ENCODE measurements around the gene VAMP3.

The VAMP3 gene

DNA sequence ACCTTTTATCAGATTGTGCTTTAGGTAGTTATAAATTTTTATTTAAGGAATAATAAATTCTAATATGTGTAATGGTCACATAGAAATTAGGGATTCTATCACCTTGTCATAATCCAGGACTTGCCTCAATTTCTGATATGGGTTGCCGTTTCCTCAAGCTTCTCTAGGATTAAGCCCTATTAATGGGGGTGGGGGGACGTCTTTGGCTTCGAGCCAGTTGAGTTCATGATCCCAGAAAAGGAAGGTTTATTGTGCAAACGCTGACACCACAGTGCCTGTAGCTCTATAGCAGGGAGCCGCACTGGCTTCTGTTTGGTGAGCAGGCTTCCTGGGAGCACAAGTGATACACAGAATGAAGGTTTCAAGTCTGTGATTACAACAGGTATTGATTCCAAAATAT, 22.0 kb upstream of the VAMP3 start:
- no peak for DNase-seq (ENCODE audit: low read depth)
- TF ChIP-seq, protein P1, sequence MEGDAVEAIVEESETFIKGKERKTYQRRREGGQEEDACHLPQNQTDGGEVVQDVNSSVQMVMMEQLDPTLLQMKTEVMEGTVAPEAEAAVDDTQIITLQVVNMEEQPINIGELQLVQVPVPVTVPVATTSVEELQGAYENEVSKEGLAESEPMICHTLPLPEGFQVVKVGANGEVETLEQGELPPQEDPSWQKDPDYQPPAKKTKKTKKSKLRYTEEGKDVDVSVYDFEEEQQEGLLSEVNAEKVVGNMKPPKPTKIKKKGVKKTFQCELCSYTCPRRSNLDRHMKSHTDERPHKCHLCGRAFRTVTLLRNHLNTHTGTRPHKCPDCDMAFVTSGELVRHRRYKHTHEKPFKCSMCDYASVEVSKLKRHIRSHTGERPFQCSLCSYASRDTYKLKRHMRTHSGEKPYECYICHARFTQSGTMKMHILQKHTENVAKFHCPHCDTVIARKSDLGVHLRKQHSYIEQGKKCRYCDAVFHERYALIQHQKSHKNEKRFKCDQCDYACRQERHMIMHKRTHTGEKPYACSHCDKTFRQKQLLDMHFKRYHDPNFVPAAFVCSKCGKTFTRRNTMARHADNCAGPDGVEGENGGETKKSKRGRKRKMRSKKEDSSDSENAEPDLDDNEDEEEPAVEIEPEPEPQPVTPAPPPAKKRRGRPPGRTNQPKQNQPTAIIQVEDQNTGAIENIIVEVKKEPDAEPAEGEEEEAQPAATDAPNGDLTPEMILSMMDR (IDR thresholded peaks at IDR 0.05; ENCODE audit: low read depth, low read length, missing control alignments): no peak
- no peak overlapping the region for H3K4me3 ChIP-seq (ENCODE audit: low read depth, low read length)

DNA sequence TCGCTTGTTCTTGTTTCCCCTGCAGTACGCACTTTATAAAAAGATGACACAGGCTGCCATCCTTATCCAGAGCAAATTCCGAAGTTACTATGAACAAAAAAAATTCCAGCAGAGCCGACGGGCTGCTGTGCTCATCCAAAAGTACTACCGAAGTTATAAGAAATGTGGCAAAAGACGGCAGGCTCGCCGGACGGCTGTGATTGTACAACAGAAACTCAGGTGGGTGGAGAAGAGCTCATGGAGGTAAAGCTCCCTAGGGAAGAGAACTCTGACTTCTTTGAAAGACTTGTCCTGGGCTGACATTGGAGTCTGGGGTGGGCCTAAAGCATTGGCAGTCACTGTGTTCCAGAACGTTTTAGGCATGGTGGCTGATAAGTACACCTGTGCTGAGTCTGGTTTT, 19.9 kb upstream of the VAMP3 start:
- TF ChIP-seq, protein P1 (IDR thresholded peaks at IDR 0.05; ENCODE audit: low read depth, low read length, missing control alignments): no peak
- no peak for DNase-seq (ENCODE audit: low read depth)
- H3K4me3 ChIP-seq (ENCODE audit: low read depth, low read length): no peak overlapping the region

DNA sequence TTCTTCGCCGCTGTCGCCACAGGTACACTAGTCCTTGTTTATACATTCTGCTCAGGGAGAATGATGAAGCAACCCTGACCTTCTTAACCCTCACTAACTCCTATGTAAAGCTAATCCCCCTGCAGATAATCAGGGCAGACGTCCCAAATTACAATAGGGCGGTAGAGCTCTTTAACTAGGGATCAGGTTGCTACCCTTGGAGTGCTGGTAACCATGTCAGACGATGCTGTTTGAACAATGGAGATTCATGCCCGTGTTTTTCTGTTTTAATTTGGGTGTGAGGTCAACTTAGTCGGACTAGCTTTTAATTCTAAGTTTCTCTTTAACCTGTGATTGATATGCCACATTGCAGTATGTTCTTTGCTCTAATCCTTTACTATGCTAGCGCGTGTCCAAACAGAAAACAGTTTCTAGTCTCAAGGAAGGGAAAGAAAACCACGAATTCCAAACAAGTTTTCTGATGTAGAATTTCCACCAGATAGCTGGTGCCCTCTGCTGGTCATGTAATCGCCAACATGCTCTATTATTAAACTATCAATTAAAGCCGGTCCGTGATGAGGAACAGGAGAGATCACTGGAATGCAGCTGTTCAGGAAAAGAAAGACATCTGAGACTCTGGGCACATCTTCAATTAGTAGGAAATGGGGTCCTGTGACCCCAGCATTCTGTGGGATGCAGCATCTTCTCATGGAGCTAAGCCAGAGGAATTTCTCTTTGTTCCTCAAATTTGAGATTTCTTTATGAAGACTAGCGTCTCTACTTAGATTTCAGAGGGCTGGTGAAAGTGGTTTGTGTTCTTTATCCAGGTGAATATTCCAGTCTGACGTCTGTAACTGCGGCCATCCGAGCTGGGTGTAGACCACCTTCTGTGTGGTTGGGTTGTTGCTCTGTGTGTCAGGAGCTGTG, 18.3 kb upstream of the VAMP3 start:
- TF ChIP-seq, protein P1 (IDR thresholded peaks at IDR 0.05; ENCODE audit: low read depth, low read length, missing control alignments): peak; percentile 66
- DNase-seq (ENCODE audit: low read depth): no peak
- H3K4me3 ChIP-seq (ENCODE audit: low read depth, low read length): no peak overlapping the region

DNA sequence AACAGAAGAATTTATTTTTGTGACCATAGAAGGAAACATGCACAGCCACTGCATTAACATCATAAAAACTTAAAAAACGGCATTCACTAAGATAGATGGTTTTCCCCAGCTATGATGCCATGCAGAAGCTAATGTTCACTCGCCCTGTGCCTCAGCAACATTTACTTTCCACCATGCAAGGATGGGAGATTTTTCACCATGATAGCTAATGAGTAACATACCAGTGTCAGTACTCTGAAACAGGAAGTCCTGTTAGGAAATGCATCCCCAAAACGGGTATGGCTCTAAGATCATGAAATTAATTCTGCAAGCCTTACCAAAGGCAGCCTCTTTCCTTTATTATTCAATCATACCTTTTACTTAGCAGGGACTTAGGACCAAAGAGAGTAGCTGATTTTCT, 17.5 kb upstream of the VAMP3 start:
- DNase-seq (ENCODE audit: low read depth): no peak
- no peak overlapping the region for H3K4me3 ChIP-seq (ENCODE audit: low read depth, low read length)
- TF ChIP-seq, protein P1 (IDR thresholded peaks at IDR 0.05; ENCODE audit: low read depth, low read length, missing control alignments): no peak

DNA sequence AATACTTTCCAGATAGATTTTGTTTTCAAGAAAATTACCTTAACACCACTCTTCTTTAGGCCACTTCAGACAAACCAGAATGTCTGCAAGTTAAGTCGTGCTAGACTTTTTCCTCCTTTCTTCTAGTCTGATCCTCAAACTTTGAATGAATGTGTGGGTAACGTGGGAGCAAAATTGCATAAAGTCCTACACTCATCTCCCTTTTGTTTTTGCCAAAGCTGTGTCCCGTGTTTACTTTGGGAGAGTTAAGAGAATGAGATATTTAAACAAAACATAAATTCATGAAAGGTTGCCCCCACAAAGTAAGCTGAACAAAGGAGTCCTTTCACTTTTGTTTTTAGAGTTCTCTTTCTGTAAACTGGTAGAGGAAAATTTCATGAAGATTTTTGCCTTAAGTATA, 16.9 kb upstream of the VAMP3 start:
- TF ChIP-seq, protein P1 (IDR thresholded peaks at IDR 0.05; ENCODE audit: low read depth, low read length, missing control alignments): no peak
- H3K4me3 ChIP-seq (ENCODE audit: low read depth, low read length): no peak overlapping the region
- DNase-seq (ENCODE audit: low read depth): no peak

DNA sequence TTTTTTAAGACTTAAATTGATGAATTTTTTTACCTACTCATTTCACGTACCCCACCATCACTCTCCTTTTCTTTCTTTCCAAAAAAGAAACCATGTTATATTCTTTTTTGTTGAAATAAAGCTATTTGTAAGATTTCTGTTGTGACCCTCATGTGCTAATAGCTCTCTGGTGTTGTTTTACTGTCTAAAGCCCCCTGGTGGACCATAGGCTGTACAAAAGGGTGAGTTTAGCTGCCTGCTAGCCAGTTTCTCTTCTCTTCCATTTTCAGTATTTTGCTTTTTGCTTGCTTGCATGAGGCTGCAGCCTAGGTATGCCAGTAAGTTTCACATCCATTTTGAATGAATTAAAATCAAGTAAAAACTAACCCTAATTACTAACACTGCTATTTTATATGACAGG, 15.6 kb upstream of the VAMP3 start:
- H3K4me3 ChIP-seq (ENCODE audit: low read depth, low read length): no peak overlapping the region
- DNase-seq (ENCODE audit: low read depth): no peak
- TF ChIP-seq, protein P1 (IDR thresholded peaks at IDR 0.05; ENCODE audit: low read depth, low read length, missing control alignments): peak; percentile 36

DNA sequence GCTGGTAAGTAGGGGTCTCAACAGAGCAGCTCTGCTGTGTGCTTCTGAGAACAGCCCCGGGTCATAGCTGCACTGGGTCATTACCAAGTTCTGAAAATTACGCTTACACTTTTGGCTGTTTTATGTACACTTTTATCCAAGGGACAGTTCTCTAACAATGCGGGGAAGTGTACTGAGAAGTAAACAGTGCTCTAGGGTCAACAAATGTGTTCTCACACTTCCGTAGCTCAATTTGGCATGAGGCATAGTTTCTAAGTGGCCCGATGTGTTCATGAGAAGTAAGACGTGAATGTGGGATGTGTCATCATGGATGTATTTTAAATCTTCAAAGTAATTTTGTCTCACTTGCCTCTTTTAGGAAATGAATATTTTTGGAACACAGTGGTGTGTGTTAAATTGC, 10.9 kb upstream of the VAMP3 start:
- TF ChIP-seq, protein P1 (IDR thresholded peaks at IDR 0.05; ENCODE audit: low read depth, low read length, missing control alignments): no peak
- H3K4me3 ChIP-seq (ENCODE audit: low read depth, low read length): no peak overlapping the region
- DNase-seq (ENCODE audit: low read depth): no peak
